Activated T-cell treated with anti-CD3 and anti-CD28 coated beads for 48 hours (primary cell): ENCODE data around the gene SRRM3.
"Not testable (repeated sequence)": the region's sequence is repeated elsewhere in the genome, so short reads cannot be mapped to it uniquely, and the experiment has no call there.

ENCODE experiments used
- DNase-seq: peaks from one replicate; pipeline ENCODE4 v3.0.0-alpha.2; 2020; ENCODE audit warnings: low read depth

The SRRM3 gene

GRCh38 chr7:76265299-76265698, 63.6 kb downstream of the SRRM3 start:
- no peak for DNase-seq

GRCh38 chr7:76267107-76267893, 65.6 kb downstream of the SRRM3 start:
- no peak for DNase-seq

DNA sequence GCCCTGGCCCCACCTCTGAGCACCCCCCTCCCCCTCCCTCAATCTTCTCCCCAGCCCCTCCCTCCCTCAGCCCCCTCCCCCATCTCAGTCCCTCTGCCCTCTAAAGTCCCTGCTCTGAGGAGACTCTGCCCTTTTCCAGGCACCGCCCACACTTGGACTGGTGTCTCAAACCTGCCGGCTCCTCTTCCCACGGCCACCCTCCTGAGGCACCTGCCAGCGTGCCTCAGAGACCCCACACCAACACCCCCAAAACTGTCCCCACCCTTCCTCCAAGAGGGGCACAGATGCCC, 66.1 kb downstream of the SRRM3 start:
- DNase-seq, result no peak

GRCh38 chr7:76268376-76268775, 66.7 kb downstream of the SRRM3 start:
- no peak for DNase-seq

DNA sequence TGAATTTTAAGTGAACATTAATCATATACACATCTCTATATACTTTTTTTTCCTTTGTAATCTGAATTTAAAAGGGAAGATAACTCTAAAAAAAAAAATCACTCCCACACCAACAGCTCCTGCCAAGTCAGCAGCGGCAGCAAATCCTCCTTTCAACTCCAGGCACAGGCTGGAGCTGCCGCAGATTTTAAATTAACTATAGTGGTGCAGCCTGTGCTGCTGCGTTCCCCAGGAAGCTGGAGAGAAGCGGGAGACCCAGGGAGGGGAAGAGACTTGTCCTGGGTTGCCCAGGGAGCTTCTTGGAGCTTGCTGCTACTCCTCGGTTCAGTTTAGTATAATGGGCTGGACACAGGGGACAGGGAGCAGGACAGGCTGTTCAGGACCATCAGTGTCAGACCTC, 68.2 kb downstream of the SRRM3 start:
- no peak for DNase-seq

DNA sequence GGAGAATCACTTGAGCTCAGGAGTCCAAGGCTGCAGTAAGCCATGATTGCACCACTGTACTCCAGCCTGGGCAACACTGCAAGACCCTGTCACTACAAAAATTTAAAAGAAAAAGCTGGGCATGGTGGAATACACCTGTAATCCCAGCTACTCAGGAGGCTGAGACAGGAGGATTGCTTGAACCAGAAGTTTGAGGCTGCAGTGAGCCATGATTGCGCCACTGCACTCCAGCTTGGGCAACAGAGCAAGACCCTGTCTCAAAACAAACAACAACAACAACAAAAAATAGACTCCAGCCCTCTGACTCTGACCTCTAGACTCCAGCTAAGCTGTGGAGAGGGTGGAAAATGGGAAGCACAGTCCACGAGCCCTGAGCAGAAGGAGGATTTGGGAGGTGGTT, 69.7 kb downstream of the SRRM3 start:
- not testable (repeated sequence) for DNase-seq

GRCh38 chr7:76272142-76272541, 70.4 kb downstream of the SRRM3 start:
- DNase-seq, result no peak

GRCh38 chr7:76272851-76273497, 71.3 kb downstream of the SRRM3 start:
- DNase-seq, result no peak

- no peak for DNase-seq
Observed at GRCh38 chr7:76273503-76273902, 71.8 kb downstream of the SRRM3 start.

GRCh38 chr7:76278540-76278939, 76.8 kb downstream of the SRRM3 start:
- no peak for DNase-seq

GRCh38 chr7:76280408-76280807, 78.7 kb downstream of the SRRM3 start:
- no peak for DNase-seq

- DNase-seq, result no peak
Observed at GRCh38 chr7:76281006-76281705, 79.5 kb downstream of the SRRM3 start.

DNA sequence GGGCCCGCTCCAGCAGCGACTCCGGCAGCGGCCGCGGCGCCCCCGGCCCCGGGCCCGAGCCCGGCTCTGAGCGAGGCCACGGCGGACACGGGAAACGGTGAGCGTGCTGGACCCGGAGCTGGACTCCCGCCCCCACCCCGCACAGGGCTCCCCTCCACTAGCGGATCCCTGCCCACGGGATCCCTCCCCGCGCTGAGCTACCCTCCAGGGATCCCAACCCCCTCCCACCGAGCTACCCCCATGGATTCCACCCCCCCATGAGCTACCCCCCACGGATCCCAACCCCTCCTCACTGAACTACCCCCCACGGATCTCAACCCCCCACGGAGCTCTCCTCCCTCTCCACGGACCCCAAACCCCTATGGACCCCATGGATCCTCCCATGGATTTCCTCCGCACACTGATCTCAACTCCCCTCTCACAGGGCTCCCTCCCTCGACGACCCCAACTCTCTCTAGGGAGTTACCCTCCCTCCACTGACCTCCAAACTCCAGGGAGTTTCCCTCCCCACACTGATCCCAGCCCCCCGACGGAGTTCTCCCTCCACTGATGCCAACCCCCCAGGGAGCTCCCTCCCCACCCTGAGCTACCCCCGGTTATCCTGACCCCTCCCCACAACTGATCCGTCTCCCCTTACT, 80.1 kb downstream of the SRRM3 start:
- DNase-seq, result no peak

GRCh38 chr7:76282344-76283253, 80.9 kb downstream of the SRRM3 start:
- DNase-seq, result no peak

- DNase-seq, result no peak
Observed at GRCh38 chr7:76283254-76284159, 81.8 kb downstream of the SRRM3 start.

- no peak for DNase-seq
Observed at GRCh38 chr7:76285604-76286374, 84.1 kb downstream of the SRRM3 start.

DNA sequence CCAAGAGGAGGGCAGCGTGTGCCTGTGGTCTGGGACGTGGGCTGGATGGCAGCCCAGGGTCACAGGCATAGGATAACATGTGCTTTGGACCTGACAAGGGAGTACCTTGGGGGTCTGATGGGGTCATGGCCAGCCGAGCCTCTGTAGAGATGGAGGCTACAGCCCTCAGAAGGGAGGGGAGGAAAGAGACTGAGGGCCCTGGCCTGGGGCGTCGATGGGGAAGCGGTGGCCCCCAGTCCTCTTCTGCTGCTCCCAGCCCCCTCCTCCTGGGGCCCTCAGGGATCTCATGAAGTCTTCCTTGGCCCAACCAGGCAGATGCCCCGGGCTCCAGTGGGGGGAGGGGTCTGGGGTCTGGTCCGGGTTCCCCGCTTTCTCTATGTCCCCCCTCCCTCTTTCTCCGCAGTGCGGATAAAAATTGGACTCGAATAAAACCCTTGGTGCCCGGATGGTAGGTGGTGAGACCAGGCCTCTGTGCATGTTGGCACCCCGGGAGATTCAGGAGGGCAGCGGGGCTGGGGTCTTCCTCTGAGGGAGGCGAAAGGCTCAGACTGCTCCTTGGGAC, 85.2 kb downstream of the SRRM3 start:
- no peak for DNase-seq

- not testable (repeated sequence) for DNase-seq
Observed at GRCh38 chr7:76290847-76291350, 89.2 kb downstream of the SRRM3 start.
